Activated T-helper 17 cell treated with anti-CD3 and anti-CD28 coated beads, Interleukin-2, amount 50 U/mL, for 72 hours (primary cell): ENCODE data around the gene SNRNP48. TPM values are rescaled to one million over a fixed set of nuclear protein-coding genes. Genes with fewer than 3 reads are reported as not detected.

ENCODE experiments used
- ATAC-seq: fragments of 150-1000 bp; cut with Tn5 transposase; replicated peaks from 2 replicates; pipeline ENCODE4 v1.10.0; 2021; ENCODE audit warnings: mild to moderate bottlenecking, moderate library complexity
- H3K27ac Mint-ChIP-seq: one replicate; pipeline ENCODE4 v1.8.0; 2022; ENCODE audit warnings: mixed read lengths
- H3K27me3 Mint-ChIP-seq: one replicate; pipeline ENCODE4 v1.8.0; 2022; ENCODE audit warnings: mixed read lengths
- H3K36me3 Mint-ChIP-seq: one replicate; pipeline ENCODE4 v1.8.0; 2022; ENCODE audit warnings: low read depth, mild to moderate bottlenecking, mixed read lengths
- H3K4me1 Mint-ChIP-seq: one replicate; pipeline ENCODE4 v1.8.0; 2022; ENCODE audit warnings: mixed read lengths
- H3K4me3 Mint-ChIP-seq: one replicate; pipeline ENCODE4 v1.8.0; 2022; ENCODE audit warnings: mild to moderate bottlenecking, mixed read lengths
- H3K9me3 Mint-ChIP-seq: one replicate; pipeline ENCODE4 v1.8.0; 2022; ENCODE audit warnings: mixed read lengths
- total RNA-seq, 2 donors: library from RNA; stranded (reverse); gene quantifications; one replicate each; pipeline ENCODE4 v1.2.3, GENCODE V29; 2022

The SNRNP48 gene
- total RNA-seq, 2 donors from 2014 or later, result 16.9 to 17.7 TPM

- H3K9me3 Mint-ChIP-seq, result no peaks in the 10 kb centered on the region
- H3K36me3 Mint-ChIP-seq, result peaks cover 82% of the 10 kb centered on the region
- no peak for ATAC-seq
- H3K4me1 Mint-ChIP-seq, result peaks cover 25% of the 10 kb centered on the region
- H3K4me3 Mint-ChIP-seq, result no peak overlapping the region
- no peak overlapping the region for H3K27ac Mint-ChIP-seq
- H3K27me3 Mint-ChIP-seq, result no peaks in the 10 kb centered on the region
Observed at GRCh38 chr6:7594579-7595125, 4.7 kb downstream of the SNRNP48 start.

GRCh38 chr6:7604003-7604402 lies 14.0 kb downstream of the SNRNP48 start:
- ATAC-seq, result peak; percentile 17
- Mint-ChIP-seq H3K27me3 (no peaks in the 10 kb centered on the region), H3K36me3 (peaks cover 97% of the 10 kb centered on the region), H3K4me1 (peaks cover 12% of the 10 kb centered on the region), H3K9me3 (no peaks in the 10 kb centered on the region), H3K27ac (peak overlapping the region; percentile 65), H3K4me3 (peak overlapping the region; percentile 30)

- H3K27ac Mint-ChIP-seq, result peak overlapping the region; percentile 65
- no peaks in the 10 kb centered on the region for H3K9me3 Mint-ChIP-seq
- H3K4me3 Mint-ChIP-seq, result peak overlapping the region; percentile 30
- peaks cover 12% of the 10 kb centered on the region for H3K4me1 Mint-ChIP-seq
- no peaks in the 10 kb centered on the region for H3K27me3 Mint-ChIP-seq
- peak; percentile 99 for ATAC-seq
- peaks cover 92% of the 10 kb centered on the region for H3K36me3 Mint-ChIP-seq
Observed at GRCh38 chr6:7604506-7604905, 14.5 kb downstream of the SNRNP48 start.

GRCh38 chr6:7615611-7616383 lies 25.8 kb downstream of the SNRNP48 start:
- peaks cover 14% of the 10 kb centered on the region for H3K4me1 Mint-ChIP-seq
- no peak overlapping the region for H3K27ac Mint-ChIP-seq
- H3K27me3 Mint-ChIP-seq, result peaks cover 7% of the 10 kb centered on the region
- H3K4me3 Mint-ChIP-seq, result no peak overlapping the region
- no peaks in the 10 kb centered on the region for H3K9me3 Mint-ChIP-seq
- ATAC-seq, result peak; percentile 52
- peaks cover 22% of the 10 kb centered on the region for H3K36me3 Mint-ChIP-seq

GRCh38 chr6:7617801-7618764 lies 28.1 kb downstream of the SNRNP48 start:
- peaks cover 2% of the 10 kb centered on the region for H3K36me3 Mint-ChIP-seq
- H3K27me3 Mint-ChIP-seq, result peaks cover 7% of the 10 kb centered on the region
- H3K9me3 Mint-ChIP-seq, result no peaks in the 10 kb centered on the region
- H3K4me1 Mint-ChIP-seq, result peaks cover 14% of the 10 kb centered on the region
- no peak overlapping the region for H3K27ac Mint-ChIP-seq
- no peak overlapping the region for H3K4me3 Mint-ChIP-seq
- peak; percentile 66 for ATAC-seq

GRCh38 chr6:7621761-7622160 lies 31.8 kb downstream of the SNRNP48 start:
- Mint-ChIP-seq H3K4me3 (no peak overlapping the region), H3K27ac (no peak overlapping the region), H3K4me1 (peaks cover 7% of the 10 kb centered on the region), H3K36me3 (no peaks in the 10 kb centered on the region), H3K9me3 (no peaks in the 10 kb centered on the region), H3K27me3 (peaks cover 12% of the 10 kb centered on the region)
- ATAC-seq, result no peak

GRCh38 chr6:7624796-7625710 lies 35.1 kb downstream of the SNRNP48 start:
- no peaks in the 10 kb centered on the region for H3K36me3 Mint-ChIP-seq
- no peaks in the 10 kb centered on the region for H3K4me1 Mint-ChIP-seq
- ATAC-seq, result no peak
- H3K4me3 Mint-ChIP-seq, result no peak overlapping the region
- peaks cover 15% of the 10 kb centered on the region for H3K27me3 Mint-ChIP-seq
- no peaks in the 10 kb centered on the region for H3K9me3 Mint-ChIP-seq
- H3K27ac Mint-ChIP-seq, result no peak overlapping the region

GRCh38 chr6:7628479-7628878 lies 38.5 kb downstream of the SNRNP48 start:
- no peak overlapping the region for H3K27ac Mint-ChIP-seq
- H3K4me1 Mint-ChIP-seq, result no peaks in the 10 kb centered on the region
- no peak for ATAC-seq
- no peaks in the 10 kb centered on the region for H3K36me3 Mint-ChIP-seq
- H3K4me3 Mint-ChIP-seq, result no peak overlapping the region
- H3K9me3 Mint-ChIP-seq, result no peaks in the 10 kb centered on the region
- H3K27me3 Mint-ChIP-seq, result peaks cover 14% of the 10 kb centered on the region

GRCh38 chr6:7628909-7629308 lies 38.9 kb downstream of the SNRNP48 start:
- Mint-ChIP-seq H3K36me3 (no peaks in the 10 kb centered on the region), H3K27me3 (peaks cover 13% of the 10 kb centered on the region), H3K4me1 (no peaks in the 10 kb centered on the region), H3K4me3 (no peak overlapping the region), H3K9me3 (no peaks in the 10 kb centered on the region), H3K27ac (no peak overlapping the region)
- no peak for ATAC-seq

GRCh38 chr6:7629321-7629720 lies 39.3 kb downstream of the SNRNP48 start:
- H3K9me3 Mint-ChIP-seq, result no peaks in the 10 kb centered on the region
- no peak overlapping the region for H3K27ac Mint-ChIP-seq
- H3K4me3 Mint-ChIP-seq, result no peak overlapping the region
- H3K4me1 Mint-ChIP-seq, result no peaks in the 10 kb centered on the region
- H3K27me3 Mint-ChIP-seq, result peaks cover 10% of the 10 kb centered on the region
- H3K36me3 Mint-ChIP-seq, result no peaks in the 10 kb centered on the region
- ATAC-seq, result no peak

- no peak for ATAC-seq
Observed at GRCh38 chr6:7630792-7631191, 40.8 kb downstream of the SNRNP48 start.

GRCh38 chr6:7631466-7631865 lies 41.5 kb downstream of the SNRNP48 start:
- no peak overlapping the region for H3K4me3 Mint-ChIP-seq
- ATAC-seq, result no peak
- no peak overlapping the region for H3K27ac Mint-ChIP-seq
- no peaks in the 10 kb centered on the region for H3K9me3 Mint-ChIP-seq
- H3K27me3 Mint-ChIP-seq, result peaks cover 9% of the 10 kb centered on the region
- no peaks in the 10 kb centered on the region for H3K36me3 Mint-ChIP-seq
- H3K4me1 Mint-ChIP-seq, result no peaks in the 10 kb centered on the region

More at GRCh38 chr6:7630792-7631191, 40.8 kb downstream of the SNRNP48 start:
- no peaks in the 10 kb centered on the region for H3K36me3 Mint-ChIP-seq
- no peaks in the 10 kb centered on the region for H3K9me3 Mint-ChIP-seq
- H3K27me3 Mint-ChIP-seq, result peaks cover 9% of the 10 kb centered on the region
- no peaks in the 10 kb centered on the region for H3K4me1 Mint-ChIP-seq
- H3K27ac Mint-ChIP-seq, result no peak overlapping the region
- no peak overlapping the region for H3K4me3 Mint-ChIP-seq

- no peak overlapping the region for H3K27ac Mint-ChIP-seq
- H3K36me3 Mint-ChIP-seq, result no peaks in the 10 kb centered on the region
- ATAC-seq, result no peak
- no peaks in the 10 kb centered on the region for H3K4me1 Mint-ChIP-seq
- H3K27me3 Mint-ChIP-seq, result peaks cover 11% of the 10 kb centered on the region
- no peak overlapping the region for H3K4me3 Mint-ChIP-seq
- no peaks in the 10 kb centered on the region for H3K9me3 Mint-ChIP-seq
Observed at GRCh38 chr6:7632501-7633290, 42.7 kb downstream of the SNRNP48 start.
